HT1080 (cell line): ENCODE data around the gene CRHBP. TPM values are rescaled to one million over a fixed set of nuclear protein-coding genes. Genes with fewer than 3 reads are reported as not detected.
"Not testable (repeated sequence)": the region's sequence is repeated elsewhere in the genome, so short reads cannot be mapped to it uniquely, and the experiment has no call there.

Source experiments
- DNase-seq: peaks from one replicate; pipeline ENCODE4 v3.0.0-alpha.2; 2015; ENCODE audit warnings: low read depth
- total RNA-seq: library from RNA; depleted of rRNA; stranded (reverse); fragments of >200 nt; shearing (Covaris generic); gene quantifications from 2 replicates; pipeline ENCODE4 v1.2.3, GENCODE V29; 2014

The CRHBP gene
- total RNA-seq, 1 experiment from 2014 or later, result 0.10 TPM

DNA sequence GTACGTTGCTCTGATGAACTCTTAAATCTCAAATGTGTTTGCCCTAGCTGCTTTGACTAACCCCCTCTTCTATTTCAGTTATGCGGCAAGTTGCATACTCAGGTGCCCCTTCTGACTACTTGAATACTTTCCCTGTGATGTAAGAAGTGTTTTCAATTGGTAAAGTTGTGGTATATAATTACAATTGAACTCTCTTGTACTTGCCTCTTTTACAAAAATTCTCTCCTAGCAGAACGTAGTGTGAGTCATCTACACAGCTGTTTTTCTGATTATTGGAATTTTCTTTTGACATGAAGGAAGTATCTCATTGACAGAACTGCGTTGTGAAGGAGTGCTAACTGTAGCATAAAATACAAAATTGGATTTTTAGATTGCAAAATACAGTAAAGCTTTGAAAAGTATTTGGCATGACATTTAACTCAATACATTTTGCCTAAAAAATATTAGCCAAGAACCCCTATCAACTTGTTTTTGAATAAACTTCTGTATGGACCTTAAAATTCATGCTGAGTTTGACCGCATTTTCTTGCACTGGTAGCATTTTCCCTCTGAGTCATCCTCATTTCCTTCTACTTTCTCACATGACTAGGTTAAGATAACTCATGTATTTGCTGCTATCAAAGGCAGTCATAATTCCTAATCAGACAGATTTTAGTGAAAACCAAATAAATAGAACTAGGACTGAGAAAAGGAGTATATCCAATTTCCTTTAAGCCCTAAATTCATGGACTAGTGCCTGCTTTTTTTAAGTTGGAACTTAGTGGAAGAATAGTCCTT lies 6.3 kb downstream of the CRHBP start:
- peak; percentile 86 for DNase-seq

DNA sequence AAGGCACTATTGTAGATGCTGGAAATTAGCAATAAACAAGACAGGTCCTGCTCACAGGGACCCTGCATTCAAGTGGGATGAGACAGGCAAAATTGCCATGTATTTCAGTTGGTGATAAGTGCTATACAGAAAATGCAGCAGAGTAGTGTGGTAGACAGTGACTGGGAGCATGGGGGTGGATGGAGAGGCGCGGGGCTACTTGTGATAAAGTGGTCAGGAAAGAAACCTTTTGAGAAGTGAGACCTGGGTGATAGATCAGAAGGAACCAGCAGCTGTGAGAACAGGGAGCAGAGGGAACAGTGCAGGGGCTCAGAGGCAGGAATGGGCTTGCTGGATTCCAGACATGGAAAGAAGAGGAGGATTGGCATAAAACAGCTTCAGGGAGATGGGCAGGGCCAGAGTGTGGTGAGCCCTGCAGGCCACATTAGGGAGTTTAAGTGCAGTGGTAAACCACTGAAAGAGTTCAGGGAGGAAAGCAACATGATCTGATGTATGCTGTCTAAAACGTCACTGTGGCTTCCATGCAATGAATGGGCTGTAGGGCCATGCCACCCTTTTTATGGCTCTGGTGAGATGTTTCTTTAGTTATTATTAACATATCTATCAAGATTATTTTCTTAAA lies 7.3 kb downstream of the CRHBP start:
- DNase-seq, result peak; percentile 80

DNA sequence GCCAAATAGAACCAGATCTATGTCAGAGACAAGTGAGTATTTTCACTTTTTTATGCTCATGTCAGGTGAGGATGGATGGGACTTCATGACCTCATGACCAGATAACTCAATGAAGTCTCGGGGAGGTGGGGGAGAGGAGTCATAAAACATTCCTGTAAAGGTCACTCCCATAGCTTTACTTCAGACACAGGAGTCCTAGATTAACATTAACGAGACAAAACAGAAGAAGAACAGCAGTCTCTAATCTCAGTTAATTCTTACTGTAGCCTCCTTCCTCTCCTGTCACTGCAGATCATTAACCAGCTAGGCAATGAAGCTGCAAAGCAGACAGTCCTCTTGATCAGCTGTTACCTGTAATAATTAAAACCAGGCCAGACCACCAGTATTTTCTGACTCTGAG lies 11.2 kb downstream of the CRHBP start:
- no peak for DNase-seq

DNA sequence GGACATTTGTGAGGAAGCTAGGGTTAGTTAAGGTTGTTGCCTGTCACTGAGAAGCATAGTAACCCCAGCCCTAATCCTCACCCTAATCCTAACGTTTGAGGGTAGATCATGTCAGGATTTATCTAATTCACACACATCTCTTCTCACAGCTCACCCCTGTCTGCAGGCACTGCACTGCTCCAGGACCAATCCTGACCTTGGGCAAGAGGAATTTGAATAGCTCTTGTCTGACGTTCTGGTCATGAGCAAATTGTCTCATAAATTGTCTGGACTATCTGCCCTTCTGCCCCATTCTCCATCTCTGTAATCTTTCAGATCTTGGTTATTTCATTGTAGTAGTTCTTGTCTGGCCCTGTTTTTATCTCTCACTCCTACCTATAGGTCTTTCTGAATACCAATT lies 18.7 kb downstream of the CRHBP start:
- no peak for DNase-seq

DNA sequence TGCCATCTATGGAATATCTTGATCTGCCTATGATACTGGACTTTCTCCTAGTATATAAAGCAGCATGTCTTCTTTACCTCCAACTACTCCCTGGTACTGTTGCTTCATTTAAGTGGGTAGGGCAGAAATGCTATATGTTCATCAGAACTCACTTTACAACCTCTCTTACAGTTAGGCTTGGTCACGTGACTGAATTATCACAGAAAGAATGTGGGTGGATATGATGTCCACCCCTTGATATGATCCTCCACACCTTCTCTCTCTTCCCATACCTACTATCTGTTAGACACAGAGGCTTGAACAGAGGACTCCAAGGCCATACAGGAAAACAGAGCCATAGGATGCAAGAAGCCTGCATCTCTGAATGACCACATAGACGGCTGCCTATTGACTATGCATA lies 19.8 kb downstream of the CRHBP start:
- no peak for DNase-seq

DNA sequence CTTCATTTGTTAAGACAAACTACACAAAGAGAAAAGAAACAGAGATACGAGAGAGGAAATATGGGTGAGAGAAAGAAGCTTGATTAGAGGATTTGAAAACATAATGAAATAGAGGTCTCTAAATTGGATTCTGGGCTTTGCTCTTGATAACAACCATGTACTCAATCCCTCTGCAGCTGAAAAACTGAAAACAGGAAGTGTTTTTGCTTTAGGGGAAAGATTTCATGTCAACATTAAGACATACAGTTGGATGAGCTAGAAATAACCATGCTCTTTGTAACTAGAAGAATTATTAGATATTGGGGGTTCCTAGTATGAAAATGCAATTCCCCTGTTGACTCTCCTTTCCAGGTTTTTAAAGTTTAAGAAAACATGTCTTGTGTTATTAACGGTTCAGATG lies 21.9 kb downstream of the CRHBP start:
- no peak for DNase-seq

DNA sequence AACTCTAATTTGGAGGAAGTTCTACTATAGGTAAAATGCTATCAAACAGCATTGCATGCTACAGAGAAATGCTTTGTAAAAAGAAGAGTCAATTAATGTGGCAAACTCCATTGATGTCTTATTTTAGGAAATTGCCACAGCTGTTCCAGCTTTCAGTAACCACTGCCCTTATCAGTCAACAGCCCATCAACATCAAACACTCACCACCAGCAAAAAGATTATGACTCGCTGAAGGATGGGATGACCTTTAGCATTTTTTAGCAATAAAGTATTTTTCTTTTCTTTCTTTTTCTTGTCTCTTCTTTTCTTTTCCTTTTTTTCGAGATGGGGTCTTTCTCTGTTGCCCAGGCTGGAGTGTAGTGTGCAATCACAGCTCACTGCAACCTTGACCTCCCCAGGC lies 26.0 kb downstream of the CRHBP start:
- DNase-seq, result no peak

DNA sequence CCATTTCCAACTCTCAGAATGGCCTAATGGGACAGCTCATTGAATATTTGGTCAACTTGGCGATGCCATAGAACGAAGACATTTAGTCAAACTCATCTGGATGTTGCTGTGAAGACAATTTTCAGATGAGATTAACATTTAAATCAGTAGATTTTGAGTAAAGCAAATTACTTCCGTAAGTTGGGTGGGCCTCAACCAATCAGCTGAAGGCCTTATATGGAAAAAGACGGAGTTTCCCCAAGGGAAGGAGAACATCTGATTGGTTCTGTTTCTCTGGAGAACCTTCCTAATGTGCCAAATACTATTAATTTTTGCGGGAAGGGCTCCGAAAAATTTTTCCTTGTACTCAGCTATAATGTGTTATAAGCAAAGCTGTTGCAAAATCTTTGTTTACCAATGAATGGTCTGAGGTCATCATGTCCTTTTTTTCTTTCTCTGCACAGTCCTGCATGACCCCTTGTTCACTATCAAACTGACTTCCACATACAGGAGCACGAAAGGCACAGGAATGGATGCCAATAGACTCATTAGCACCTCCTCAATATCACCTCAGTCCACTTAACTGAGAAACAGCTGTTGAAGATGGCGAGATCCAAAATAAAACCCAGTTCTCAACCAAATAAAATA lies 27.8 kb downstream of the CRHBP start:
- no peak for DNase-seq

DNA sequence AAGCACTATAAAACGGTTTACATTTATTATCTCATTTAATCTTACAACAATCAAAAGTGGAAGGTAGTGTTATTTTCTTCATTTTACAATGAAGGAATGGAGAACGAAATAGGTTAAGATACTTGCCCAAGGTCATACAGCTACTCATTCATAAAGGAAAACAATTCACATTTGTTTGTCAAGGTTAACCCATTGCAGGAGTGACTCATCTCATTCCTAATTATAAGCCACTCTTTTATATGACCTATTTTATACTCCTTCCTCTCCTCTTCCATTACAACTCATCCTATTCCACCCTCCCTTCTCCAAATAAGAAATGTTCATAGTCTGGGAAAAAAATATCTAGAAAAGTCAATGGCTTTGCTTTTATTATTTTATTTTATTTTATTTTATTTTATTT lies 29.6 kb downstream of the CRHBP start:
- peak; percentile 10 for DNase-seq

DNA sequence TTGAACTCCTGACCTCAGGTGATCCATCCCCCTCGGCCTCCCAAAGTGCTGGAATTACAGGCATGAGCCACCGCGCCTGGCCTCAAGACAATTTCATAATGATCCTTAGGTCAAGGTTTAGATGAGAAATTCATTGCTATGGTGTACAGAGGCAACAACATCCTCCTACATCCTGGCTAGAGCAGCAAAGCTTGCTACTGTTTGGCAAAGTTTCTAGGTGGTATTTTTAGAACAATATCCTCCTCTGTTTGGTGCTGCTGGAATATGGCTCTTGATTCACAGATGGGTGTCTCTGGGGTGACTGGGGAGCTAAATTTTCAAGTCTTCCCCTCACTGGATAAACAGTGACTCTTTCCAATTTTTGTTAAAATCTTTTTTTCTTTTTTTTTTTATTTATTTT lies 30.6 kb downstream of the CRHBP start:
- DNase-seq, result peak; percentile 7

DNA sequence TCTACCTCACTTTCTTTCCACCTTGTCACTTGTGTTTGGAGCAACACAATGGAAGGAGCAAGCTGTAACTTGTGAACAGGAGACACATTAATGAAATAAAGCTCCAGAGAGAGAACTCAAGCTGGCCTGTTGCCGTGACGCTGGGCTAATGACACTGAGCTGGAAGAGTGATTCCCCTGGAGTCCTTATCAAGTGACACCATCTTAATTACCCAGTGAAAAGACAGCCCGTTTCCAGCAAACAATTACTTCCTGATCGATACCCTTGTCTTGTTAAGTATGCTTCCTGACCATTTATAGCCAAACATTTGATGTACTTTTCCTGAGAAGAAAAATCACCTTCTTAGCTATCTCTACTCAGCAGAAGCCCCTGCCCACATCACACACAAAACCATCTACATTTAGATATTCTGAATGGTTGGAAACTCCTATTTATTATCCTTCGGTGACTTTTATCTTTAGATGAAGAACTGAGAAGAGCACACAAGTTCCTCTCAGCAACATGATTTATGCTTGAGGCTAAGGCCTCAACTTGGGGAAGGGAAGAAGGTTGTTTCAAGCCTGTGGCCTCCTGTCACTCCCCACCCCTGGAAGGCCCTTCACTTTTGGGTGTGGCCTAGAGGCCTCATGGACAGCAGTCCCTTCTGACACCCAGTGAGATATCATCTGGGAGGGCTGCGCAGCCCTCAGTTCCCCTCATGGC lies 34.1 kb downstream of the CRHBP start:
- DNase-seq, result no peak

DNA sequence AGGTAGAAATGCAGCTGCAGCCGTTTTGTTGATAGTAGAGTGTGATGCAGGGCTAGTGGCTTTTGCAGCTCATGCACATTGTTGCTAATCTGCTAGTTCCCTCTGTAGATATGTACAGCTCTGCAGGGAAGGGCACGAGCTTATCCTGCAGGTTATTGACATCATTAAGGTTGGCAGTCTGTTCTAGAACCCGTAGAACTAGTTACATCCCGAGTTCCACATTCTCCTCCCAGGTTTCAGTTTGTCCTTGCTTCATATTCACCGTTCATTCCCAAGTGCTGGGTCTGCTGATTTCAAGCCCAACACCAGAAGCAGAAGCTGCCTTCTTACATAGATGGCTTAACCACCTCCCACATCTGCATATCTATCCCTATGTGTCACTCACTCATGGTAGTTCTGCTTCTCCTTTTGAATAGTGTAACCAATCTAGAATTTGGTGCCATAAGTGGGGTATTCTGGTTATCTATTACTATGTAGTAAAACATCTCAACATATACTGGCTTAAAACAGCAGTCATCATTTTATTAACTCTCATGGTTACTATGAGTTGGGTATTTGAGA lies 38.1 kb downstream of the CRHBP start:
- DNase-seq, result no peak

DNA sequence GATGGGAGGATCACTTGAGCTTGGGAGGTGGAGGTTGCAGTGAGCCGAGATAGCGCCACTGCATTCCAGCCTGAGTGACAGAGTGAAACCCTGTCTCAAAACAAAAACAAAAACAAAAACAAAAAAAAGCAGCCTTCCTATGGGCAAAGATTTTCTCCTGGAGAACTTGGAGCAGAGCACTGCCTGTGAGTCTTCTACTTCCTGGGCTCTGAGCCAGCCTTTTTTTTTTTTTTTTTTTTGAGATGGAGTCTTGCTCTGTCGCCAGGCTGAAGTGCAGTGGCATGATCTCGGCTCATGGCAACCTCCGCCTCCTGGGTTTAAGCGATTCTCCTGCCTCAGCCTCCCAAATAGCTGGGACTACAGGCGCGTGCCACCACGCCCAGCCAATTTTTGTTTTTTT lies 40.6 kb downstream of the CRHBP start:
- not testable (repeated sequence) for DNase-seq

DNA sequence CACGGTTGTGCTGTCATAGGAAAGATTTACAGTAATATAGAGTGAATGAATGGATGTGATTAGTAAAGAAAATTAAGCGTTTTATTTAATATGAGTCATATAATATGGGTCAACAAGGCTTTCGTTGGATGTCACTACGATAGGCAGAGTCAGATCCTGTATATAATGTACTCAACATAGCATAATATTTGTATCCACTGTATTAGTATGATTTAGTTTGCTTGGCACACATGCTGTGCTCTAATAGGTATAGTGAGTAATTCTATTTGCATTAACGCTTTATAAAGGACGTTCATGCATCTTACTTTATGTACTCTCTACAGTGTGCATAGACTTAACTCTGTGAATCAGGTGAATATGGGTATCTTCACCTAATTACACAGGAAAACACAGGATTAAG lies 41.5 kb downstream of the CRHBP start:
- no peak for DNase-seq

DNA sequence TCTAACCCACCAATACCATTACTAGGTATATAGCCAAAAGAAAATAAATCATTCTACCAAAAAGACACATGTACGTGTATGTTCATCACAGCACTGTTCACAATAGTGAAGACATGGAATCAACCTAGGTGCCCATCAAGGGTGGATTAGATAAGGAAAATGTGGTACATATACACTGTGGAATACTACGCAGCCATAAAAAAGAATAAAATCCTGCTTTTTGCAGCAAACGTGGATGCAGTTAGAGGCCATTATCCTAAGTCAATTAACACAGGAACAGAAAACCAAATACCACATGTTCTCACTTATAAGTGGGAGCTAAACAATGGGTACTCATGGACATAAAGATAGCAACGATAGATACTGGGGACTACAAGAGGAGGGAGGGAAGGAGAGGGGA lies 45.4 kb downstream of the CRHBP start:
- not testable (repeated sequence) for DNase-seq

DNA sequence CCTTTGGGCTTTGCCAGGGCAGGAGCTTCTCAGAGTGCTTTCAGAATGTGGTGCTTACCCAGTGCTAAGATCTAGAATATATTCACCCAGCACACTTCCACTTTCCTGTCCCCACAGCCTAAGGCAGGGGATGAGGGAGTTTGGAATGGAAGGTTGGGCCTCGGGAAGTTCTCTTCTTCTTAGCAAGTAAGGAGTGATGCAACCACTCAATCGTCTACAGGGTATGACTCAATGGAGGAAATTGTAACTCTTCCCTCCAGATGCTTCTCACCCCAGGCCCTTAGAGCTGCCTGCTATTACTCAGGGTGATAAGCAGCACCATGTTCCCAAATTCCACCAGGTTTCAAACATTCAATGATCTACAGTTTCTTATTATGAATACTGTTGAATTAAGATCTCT lies 46.6 kb downstream of the CRHBP start:
- peak; percentile 84 for DNase-seq

DNA sequence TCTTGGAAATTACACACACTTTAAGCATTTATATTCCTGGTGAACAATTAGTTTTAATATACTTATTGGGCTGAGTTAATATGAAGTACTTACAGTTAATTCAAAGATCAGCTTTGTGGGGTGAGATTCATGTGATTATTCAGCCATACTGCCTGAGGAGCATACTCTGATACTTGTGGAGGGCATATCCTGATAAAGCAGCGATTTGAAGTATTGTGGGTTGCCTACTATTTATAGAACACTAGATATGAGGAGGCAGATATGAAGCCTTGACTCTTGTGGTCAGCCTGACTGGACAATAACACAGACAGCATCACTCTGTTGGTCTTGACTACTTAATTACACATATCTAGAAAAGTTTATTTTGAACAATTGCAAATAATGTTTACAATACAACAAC lies 50.4 kb downstream of the CRHBP start:
- no peak for DNase-seq

DNA sequence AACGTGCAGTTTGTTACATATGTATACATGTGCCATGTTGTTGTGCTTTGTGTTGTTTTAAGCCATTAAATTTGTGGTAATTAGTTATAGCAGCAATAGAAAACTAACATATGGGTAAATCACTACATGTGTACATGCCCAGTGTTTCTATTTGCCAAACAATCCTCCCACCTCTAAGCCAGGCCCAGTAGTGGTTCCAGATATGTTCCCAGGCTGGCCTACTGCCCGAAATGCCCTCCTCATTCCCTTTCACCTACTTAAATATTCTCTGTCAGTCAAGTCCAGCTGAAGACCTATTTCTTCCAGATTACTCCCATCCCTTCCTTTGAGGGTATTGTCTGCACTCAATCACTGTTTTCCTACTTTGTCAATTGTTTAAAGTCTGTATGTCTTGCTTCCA lies 53.3 kb downstream of the CRHBP start:
- no peak for DNase-seq

DNA sequence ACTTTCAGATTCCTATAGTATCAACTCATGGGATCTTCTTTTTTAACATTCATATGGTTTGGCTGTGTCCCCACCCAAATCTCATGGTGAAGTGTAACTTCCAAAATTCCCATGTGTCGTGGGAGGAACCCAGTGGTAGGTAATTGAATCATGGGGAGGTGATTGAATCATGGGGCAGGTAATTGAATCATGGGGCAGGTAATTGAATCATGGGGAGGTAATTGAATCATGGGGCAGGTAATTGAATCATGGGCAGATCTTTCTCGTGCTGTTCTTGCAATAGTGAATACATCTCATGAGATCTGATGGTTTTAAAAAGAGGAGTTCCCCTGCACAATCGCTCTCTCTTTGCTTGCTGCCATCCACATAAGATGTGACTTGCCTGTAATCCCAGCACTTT lies 55.6 kb downstream of the CRHBP start:
- no peak for DNase-seq

DNA sequence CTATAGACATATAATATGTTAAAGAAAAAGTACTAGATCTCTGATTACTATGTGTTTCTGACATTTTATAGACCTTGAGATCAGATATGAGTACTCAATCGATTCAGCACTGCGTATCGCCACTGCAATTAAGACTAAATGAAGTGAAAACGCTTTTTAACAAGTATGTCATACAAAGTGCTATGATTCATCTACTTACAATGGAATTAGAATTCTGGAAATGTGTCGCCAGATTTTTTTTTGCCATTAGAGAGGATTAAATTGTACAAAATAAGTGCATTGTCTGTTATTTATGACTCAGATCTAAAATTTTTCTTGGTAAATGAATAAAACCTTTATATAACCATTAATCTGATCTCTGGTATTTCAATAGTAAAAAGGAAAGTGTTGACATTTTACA lies 57.4 kb downstream of the CRHBP start:
- no peak for DNase-seq

DNA sequence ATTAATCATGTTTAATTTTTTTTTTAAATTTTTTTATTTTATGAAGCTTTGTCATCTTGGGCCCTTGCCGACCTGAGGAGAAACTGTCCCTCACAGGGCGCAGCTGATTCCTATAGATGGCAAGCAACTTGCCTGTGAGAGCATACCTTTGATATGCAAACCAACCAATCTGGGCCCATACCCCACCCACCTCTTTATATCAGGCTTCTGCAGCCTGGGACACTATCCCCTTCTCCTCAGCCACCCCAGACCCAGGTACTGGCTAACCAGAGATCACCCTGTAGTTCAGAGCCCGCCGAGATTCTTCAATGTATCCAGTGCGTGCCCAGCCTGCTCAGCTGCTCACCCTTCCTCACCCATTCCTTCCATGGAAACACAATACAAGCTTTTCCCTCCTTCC lies 58.7 kb downstream of the CRHBP start:
- no peak for DNase-seq

DNA sequence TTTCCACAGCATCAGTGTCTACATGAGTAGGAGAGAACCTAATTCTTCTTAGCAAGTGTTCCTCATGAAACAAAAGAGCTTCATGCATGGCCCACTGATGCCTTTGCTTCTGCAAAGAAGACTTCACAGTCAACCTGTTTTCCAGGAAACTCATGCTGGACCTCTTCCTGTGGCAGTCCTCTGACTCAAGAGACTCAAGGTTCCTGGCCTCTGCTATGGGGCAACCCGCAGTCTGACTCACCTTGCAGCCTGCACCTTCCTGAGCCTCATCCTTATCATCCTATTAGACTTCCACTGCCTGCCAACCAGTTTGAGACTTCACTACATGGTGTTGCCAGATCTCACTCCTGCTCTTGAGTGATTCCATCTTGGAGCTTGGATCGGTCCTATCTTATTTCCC lies 59.8 kb downstream of the CRHBP start:
- peak; percentile 79 for DNase-seq
